ENCODE results near the gene NT5C1B.

- TF ChIP-seq, protein P1, sequence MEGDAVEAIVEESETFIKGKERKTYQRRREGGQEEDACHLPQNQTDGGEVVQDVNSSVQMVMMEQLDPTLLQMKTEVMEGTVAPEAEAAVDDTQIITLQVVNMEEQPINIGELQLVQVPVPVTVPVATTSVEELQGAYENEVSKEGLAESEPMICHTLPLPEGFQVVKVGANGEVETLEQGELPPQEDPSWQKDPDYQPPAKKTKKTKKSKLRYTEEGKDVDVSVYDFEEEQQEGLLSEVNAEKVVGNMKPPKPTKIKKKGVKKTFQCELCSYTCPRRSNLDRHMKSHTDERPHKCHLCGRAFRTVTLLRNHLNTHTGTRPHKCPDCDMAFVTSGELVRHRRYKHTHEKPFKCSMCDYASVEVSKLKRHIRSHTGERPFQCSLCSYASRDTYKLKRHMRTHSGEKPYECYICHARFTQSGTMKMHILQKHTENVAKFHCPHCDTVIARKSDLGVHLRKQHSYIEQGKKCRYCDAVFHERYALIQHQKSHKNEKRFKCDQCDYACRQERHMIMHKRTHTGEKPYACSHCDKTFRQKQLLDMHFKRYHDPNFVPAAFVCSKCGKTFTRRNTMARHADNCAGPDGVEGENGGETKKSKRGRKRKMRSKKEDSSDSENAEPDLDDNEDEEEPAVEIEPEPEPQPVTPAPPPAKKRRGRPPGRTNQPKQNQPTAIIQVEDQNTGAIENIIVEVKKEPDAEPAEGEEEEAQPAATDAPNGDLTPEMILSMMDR (IDR thresholded peaks at IDR 0.05): no peak
- TF ChIP-seq POLR2A (IDR thresholded peaks at IDR 0.05): no peak
Measured at GRCh38 chr2:18598848-18599484, 9.6 kb upstream of the NT5C1B start.
